Activated CD4-positive, alpha-beta T cell treated with anti-CD3 and anti-CD28 coated beads for 1 hour (primary cell): ENCODE data around the gene LMAN2L.

Source experiments
- DNase-seq: peaks from one replicate; pipeline ENCODE4 v3.0.0-alpha.2; 2020

The LMAN2L gene

DNA sequence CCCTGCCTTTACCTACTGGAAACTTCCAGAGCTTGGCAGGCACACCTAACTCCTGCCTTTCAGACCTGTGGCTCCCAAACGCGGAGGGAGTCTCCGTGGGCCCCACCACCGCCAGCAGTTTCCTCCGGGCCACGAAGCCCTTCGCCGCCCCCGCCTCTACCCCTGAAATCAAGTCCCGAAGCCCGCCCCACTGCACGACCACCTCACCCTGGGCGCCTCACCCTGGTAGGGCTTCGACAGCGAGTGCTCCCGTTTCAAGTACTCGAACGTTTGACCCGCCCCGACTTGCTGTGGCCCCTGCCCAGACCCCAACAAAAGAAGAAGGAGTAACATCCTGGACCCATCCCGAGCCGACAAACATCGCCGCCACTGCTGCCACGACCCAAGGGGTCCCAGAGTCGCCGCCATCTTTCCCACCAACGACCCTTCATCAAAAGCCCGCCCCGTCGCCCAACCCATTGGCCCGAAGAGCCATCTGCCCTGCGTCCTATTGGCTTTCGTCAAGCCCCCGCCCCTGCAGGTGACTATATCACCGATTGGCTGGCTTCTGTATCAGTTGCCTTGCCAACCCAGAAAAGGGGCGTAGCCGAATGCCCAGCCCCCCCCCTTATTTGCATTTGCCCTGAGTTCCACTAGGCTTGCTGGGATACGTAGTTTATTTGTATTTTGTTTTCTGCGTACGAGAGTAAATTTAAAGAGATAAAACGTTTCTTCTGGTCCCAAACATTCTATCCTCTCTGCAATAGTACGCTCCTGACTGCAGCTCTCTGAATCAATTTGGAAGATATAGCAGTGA is at the start of gene LMAN2L:
Gene LMAN2L, minus strand, starts transcription at position 432 of the 796 bp plus-strand sequence. Its CDS starts 24 bp downstream, at position 408.
- DNase-seq = peak; percentile 94

GRCh38 chr2:96789245-96789617 is 49.4 kb upstream of the LMAN2L start:
- DNase-seq = no peak

DNA sequence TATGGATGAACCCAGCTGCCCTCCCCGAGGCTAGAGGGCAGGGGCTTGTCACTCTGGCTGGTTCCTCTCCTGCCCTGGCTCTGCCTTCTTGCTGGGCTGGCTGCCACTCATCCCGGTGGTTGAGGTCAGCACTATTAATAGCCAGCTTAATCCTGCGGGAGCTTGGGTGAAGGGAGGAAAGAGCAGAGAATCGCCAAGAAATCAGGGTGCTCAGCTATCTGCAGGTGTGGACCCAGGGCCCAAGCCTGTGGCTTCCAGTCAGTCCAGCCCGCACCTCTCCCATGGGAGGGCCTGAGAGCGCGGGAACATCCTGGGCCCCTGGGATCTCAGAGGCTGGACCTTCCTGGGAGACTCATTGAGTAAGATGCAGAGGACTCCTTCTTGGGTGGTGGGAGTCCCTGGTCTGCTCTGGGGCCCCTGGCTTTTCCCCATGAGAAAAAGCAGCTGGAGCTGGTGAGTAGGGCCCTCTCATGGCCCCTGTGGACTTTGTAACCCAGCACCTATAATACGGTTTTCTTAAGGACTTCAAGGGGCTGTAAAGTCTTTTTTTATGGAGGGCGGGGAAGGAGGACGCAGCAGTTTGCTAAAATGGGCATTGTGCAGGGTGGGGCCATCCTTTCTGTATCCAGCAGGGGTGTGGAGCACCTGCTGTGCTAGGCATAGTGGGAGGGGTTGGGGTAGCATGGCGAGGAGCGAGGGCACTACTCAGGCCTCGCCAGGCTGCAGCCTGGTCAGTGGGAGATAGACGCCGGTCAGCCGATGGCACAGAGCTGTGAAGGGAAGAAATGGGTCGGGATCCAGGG is 48.8 kb upstream of the LMAN2L start:
- DNase-seq = no peak

DNA sequence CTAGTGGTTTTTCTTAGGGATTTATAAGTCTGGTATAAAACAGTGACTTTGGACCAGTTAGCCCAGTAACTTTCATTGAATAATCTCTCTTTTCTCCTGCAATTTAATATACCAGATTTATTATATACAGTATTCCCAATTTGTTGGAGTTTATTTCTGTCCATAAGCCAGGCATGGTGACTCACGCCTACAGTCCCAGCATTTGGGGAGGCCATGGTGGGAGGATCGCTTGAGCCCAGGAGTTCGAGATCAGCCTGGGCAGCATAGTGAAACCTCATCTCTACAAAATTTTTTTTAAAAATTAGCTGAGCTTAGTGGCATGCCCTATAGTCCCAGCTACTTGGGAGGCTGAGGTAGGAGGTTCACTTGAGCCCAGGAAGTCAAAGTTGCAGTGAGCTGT is 47.5 kb upstream of the LMAN2L start:
- DNase-seq = no peak

- DNase-seq = no peak
Observed at GRCh38 chr2:96783388-96783787, 43.5 kb upstream of the LMAN2L start.

- no peak for DNase-seq
Observed at GRCh38 chr2:96775160-96775559, 35.3 kb upstream of the LMAN2L start.

GRCh38 chr2:96773922-96774321 is 34.1 kb upstream of the LMAN2L start:
- DNase-seq = peak; percentile 26

GRCh38 chr2:96772903-96773671 is 33.2 kb upstream of the LMAN2L start:
- DNase-seq = no peak

GRCh38 chr2:96771796-96772618 is 32.1 kb upstream of the LMAN2L start:
- no peak for DNase-seq

- DNase-seq = no peak
Observed at GRCh38 chr2:96770442-96771202, 30.8 kb upstream of the LMAN2L start.

DNA sequence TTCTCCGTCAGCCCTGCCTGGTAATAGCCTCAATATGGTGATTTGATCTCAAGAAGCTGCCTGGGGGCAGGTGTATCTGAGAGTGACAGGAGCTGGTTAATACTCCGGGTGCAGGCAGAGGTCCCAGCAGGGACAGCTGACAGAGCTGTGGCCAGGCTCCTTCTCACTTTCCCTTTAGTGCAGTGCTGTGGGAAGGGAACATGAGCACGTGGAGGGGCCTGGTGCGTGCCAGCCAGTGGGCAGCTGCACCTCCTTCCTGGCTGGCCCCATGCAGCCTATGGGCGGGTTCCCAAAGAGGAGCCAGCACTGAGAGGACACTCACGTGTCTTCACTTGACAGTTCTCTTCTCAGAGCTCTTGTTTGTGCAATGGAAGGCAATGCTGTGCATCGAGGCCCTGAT is 29.9 kb upstream of the LMAN2L start:
- DNase-seq = no peak

GRCh38 chr2:96768083-96768561 is 28.3 kb upstream of the LMAN2L start:
- DNase-seq = no peak

GRCh38 chr2:96767135-96767871 is 27.4 kb upstream of the LMAN2L start:
- DNase-seq = no peak

GRCh38 chr2:96764253-96764637 is 24.4 kb upstream of the LMAN2L start:
- DNase-seq = no peak

- no peak for DNase-seq
Observed at GRCh38 chr2:96763511-96764252, 23.8 kb upstream of the LMAN2L start.

- DNase-seq = no peak
Observed at GRCh38 chr2:96762529-96763311, 22.9 kb upstream of the LMAN2L start.

DNA sequence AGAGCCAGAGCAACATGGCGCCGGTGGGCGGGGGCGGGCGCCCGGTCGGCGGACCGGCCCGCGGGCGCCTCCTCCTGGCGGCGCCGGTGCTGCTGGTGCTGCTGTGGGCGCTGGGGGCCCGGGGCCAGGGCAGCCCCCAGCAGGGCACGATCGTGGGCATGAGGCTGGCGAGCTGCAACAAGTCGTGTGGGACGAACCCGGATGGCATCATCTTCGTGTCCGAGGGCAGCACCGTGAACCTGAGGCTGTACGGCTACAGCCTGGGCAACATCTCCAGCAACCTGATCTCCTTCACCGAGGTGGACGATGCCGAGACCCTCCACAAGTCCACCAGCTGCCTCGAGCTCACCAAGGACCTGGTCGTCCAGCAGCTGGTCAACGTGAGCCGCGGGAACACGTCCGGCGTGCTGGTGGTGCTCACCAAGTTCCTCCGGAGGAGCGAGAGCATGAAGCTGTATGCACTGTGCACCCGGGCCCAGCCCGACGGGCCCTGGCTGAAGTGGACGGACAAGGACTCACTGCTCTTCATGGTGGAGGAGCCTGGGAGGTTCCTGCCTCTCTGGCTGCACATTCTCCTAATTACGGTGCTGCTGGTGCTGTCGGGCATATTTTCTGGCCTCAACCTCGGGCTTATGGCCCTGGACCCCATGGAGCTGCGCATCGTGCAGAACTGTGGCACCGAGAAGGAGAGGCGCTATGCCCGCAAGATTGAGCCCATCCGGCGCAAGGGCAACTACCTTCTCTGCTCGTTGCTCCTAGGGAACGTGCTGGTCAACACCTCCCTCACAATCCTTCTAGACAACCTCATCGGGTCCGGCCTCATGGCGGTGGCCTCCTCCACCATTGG is 21.3 kb upstream of the LMAN2L start:
- DNase-seq = no peak
